GM21381 (cell line): ENCODE data around the gene LGALS1.

Experiments used
- ATAC-seq: cut with Tn5 transposase; IDR thresholded peaks from one replicate; pipeline ENCODE4 v1.9.1; 2021; ENCODE audit warnings: mild to moderate bottlenecking, moderate library complexity; ENCODE audit not compliant: unreplicated experiment

The LGALS1 gene

DNA sequence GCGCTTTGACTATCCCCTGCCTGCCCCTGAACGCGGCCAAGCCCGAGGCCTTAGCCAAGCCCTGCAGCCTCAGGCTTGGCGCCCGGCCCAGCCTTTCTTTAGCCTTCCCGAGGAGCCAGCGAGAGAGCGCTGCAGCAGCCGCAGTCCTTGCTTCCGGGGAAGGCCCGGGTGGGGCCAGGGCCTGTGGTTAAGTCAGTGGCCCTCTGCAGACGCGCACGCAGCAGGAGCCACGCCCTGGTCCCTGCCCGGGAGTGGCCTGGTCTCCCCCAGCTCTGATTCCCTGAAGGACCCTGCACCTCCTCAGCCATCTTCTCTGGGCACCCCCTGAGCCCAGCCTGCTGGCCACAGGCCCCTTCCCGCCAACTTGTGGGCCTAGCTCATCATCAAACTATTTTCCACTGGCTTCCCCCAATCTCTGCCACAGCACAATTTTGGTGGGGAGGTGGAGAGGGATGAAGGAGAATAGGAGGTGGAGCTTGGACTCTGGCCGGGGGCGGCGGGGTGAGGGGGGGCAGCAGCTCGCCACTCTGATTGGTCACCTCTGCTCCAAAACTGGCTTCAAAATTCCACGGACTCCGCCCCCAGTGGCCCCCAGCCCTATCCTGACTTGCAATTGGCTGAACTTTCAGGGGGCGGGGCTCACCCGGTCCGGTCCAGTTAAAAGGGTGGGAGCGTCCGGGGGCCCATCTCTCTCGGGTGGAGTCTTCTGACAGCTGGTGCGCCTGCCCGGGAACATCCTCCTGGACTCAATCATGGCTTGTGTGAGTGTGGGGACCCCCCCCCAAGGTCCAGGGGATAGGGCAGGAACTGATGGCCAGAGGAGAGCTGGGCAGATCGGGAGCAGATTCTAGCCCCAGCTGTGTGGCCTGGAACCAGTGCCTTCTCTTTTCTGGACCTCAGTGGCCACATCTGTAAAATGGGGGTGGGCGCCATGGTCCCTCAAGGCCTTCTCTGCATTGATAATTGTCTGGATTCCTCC is at the start of gene LGALS1:
LGALS1 (plus strand) TSS at position 686 of the 979 bp plus-strand sequence; CDS start at position 753, 67 bp downstream.
- ATAC-seq: peak; percentile 40

DNA sequence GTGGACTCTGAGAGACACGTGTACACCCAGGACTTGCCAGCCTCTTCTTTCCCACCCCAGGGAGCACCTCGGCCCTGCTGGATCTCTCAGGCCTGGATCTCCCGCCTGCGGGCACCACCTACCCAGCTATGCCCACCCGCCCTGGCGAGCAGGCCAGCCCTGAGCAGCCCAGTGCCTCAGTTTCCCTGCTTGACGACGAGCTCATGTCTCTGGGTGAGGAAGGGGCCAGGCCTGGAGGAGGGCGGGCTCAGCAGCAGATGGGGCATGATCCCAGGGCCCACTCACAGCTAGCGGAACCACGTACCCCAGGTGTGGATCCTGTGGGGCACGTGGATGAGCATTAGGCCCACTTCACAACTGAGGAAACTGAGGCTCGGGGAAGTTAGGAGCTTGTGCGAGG is 49.7 kb upstream of the LGALS1 start:
- ATAC-seq: no peak

DNA sequence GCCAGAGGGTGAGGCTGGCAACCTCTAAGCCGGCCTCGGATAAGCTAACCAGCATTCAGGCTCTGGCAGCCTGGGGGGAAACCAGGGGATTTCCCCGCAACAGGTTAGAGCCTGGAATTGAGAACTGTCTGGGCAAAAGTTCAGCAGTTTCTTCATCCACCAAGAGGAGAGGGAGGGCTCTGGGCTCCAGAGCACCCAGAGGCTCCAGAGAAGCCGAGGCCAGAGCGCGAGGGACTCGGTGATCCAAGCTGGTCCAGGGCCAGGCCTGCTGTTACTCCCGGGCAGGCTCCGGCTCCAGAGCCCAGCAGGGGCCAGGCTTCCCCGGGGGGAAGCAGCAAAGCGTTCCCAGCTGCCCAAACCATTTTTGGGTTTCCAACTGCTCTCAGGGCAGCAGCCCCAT is 49.3 kb upstream of the LGALS1 start:
- no peak for ATAC-seq

DNA sequence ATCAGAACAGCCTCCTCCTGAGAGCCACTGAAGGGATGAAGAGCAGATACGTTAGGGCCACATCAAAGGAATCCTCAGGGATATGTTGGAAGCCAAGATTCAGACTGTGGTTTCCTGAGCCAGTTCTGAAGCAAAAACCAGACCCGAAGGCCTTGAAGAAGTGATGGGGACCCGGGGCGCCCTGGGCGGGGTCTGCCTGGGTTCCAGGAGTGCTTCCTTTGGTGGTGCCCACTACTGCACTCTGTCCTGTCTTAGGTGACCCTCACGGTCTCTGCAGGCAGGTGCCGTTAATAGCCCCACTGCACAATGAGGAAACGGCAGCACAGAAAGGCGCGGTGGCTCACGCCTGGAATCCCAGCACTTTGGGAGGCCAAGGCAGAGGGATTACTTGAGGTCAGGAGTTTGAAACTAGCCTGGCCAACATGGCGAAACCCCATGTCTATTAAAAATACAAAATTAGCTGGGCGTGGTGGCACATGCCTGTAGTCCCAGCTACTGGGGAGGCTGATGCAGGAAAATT is 48.8 kb upstream of the LGALS1 start:
- ATAC-seq: no peak

DNA sequence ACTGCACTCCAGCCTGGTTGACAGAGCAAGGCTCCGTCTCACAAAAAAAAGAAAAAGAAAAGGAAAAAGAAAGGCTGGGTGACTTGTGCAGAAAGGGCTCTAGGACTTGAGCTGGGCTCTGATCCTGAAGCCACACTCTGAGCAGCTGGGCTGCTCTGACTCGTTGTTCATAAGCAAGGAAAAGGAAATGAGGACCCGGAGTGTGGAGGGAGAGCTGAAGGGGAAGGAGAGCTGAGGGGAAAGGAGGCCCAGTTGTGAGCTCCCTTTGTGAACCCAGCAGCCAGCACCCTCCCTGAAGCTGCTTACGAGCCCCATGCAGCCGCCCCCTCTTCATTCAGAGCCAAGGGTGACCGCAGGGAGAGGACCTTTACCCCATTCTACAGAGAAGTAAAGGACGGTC is 48.3 kb upstream of the LGALS1 start:
- ATAC-seq: no peak

DNA sequence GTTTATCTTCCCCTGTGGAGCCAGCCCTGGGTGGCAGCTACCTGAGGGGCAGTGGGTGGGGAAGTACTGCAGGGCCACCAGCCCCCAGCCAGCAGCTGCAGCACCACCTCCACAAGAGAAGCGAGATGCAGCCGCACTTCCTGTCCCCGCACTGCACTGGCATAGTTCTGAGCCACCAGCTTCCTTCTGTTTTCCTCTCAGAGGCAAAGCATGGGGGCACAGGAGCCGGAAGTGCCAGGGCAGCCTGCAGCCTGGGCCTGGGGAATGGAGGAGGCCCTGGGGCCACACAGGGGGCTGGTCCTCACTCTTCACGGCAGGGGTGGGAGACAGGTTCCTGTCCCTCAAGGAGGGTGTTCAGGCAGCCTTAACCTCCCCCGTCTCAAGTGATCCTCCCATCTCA is 47.9 kb upstream of the LGALS1 start:
- ATAC-seq: no peak

DNA sequence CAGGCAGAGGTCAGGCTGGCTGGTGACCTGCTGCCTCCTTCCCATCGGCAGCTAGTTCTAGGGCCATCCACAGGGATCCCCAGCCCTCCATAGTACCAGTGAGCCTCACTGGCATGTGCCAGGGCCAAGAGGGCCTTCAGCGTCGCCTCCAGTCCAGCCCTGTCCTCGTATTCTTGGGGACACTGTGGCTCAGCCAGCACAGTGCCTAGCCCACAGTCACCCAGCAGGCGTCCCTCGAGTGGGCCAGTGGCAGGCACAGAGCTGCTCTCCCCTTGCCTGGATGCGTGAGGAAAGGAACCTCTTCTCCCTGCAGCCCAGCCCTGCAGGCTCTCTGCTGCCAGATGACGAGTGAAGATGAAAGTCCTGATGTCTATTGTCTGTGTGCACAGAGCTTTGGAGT is 46.6 kb upstream of the LGALS1 start:
- no peak for ATAC-seq

DNA sequence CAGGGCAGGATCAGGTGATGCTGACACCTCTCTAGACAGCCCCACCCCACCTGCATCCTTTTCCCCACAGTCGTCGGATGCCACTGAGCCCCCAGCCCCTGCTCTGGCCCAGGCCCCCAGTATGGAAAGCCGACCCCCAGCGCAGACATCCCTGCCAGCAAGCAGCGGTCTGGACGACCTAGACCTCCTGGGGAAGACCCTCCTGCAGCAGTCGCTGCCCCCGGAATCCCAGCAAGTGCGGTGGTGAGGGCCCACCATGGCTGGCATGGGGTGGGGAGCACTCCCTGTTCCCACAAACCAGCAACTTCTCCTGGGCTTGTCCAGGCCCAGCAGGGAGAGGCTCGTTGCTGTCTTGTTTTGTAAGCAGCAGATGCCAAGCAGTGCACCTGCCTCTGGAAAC is 45.5 kb upstream of the LGALS1 start:
- ATAC-seq: no peak

DNA sequence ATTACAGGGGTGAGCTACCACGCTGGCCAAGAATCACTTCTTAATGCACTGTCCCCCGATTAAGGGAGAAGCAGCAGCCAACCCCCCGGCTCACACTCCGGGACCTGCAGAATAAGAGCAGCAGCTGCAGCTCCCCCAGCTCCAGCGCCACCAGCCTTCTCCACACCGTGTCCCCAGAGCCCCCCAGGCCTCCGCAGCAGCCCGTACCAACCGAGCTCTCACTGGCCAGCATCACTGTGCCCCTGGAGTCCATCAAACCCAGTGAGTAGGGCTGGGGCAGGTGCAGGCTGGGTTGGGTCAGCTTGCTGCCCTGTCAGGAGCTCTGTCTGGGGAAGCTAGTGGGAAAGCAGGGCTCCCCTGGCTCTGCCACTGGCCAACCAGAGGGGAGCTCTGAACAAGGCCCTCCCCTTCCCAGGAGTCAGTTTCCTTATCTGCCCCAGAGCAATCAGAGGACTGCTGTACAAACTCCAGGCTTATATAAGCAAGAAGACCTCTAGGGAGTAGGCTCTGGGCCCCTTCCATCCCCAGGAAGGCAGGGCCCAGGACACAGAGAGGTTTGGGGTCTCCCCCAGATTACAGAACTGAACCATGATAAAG is 44.5 kb upstream of the LGALS1 start:
- ATAC-seq: no peak

DNA sequence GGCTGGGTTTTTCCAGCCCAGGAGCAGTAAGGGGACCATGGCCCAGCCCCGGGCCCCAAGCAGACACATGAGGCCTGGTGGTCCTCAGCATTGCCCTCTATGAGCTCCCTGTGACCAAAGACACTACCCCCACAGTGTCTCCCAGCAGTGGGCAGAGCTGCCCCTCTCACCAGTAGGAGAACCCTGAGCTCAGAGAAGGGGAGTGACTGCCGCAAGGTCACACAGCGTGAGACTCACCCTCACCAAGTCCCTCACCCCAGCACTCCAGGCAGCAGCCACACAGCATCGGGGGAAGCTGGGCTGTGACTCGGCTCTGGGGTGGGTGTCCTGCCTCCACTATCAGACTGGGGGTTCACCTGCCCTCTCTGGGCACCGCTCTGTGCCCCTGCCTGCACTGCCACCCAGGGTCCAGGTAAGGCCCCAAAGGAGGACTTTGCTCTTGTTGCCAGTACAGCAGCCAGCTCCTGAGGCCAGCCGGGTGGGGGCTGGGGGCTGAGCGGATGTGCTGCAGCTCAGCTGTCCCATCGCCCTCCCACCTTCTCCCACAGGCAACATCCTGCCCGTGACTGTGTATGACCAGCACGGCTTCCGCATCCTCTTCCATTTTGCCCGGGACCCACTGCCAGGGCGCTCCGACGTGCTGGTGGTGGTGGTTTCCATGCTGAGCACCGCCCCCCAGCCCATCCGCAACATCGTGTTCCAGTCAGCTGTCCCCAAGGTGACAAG is 43.8 kb upstream of the LGALS1 start:
- no peak for ATAC-seq

DNA sequence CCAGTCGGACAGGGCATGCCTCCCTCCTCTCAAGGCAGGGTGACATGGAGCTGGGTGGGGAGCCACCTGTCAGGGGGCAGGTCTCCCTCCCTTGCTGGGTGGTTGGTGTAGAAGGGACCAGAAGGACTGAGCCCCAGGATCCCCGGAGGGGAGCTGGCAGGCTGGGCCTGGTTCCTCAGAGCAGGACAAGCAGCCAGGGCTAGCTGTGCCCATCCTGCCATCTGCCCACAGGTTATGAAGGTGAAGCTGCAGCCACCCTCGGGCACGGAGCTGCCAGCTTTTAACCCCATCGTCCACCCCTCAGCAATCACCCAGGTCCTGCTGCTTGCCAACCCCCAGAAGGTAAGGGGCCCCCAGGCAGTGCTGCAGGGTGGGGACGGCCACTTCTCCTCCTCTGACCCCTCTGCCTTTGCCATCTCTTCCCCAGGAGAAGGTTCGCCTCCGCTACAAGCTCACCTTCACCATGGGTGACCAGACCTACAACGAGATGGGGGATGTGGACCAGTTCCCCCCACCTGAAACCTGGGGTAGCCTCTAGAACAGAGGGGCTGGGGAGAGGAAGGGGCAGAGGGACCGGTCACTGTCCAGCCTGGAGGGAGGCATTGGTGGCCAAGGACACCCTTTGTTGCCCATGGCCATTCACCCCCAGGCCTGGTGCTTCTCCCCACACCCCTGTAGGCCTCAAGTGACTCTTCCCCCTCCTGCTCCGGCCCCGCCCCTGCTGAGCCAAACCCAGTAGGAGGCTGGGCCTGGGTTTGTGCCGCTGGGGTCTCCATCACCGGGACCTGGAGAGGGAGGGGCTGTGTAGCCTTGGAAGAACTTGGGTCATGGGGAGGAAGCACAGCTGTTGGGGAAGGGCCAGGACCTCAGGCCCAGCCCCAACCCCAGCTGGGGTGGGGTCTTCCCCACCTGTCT is 43.0 kb upstream of the LGALS1 start:
- ATAC-seq: no peak

DNA sequence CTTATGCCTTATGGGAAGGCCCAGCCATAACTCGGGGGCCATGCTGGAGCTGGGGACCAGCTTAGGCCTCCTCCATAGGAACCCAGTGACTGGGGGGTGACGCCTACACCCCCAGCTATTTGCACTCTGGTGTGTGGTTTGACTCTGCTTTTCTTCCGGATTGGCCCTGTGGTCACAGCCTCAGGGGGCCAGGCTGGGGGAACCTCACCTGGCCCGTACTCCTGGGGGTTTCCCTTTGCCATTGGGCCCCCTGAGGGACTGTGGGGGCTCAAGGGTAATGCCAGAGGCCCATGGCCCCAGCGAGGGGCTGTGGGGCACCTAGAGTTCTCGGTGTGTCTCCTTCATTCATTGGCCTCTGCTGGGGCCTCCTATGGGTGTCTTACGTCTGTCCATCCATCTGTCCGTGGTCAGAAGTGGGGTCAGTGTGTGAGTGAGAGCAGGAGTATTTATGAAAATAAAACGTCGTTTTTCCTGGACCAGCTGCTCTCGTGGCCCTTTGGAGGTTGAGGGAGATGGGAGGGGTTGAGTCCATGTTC is 42.3 kb upstream of the LGALS1 start:
- peak; percentile 54 for ATAC-seq

DNA sequence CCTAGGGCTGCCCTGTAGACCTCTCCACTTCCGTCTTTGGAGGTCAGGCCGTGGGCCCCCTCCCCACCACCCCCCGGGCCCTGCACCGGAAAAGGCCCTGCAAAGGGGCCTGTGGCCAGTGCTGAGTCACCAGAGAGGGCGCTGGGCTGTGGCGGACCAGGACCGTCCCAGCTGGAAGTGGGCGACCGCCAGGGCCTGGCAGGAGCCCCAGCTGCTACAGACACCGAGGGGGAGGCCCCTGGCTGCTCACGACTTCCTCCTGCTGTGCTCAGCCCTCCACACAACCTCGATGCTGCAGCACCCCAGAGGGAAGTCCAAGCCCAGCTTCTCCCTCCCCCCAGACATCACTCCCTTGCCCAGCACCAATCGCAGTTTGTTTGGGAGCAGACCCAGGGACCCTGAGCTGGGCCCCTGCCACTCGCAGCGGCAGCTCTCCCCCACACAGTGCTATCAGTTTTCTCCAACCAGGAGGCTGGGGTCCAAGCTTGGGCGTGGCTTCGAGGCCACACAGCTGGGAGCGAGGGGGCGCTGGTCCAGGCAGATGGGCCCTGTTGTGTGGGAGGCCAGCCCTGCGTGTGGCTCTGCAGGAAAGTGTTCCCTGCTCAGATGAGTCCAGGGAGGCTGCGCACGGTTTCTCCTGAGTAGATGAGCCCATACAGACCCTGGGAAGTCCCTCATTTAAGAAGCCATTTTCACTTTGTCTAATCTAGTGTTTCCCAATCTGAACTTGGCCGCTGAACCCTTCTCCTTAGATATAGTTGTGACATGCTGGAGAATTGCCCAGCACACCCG is 41.6 kb upstream of the LGALS1 start:
- ATAC-seq: peak; percentile 47

DNA sequence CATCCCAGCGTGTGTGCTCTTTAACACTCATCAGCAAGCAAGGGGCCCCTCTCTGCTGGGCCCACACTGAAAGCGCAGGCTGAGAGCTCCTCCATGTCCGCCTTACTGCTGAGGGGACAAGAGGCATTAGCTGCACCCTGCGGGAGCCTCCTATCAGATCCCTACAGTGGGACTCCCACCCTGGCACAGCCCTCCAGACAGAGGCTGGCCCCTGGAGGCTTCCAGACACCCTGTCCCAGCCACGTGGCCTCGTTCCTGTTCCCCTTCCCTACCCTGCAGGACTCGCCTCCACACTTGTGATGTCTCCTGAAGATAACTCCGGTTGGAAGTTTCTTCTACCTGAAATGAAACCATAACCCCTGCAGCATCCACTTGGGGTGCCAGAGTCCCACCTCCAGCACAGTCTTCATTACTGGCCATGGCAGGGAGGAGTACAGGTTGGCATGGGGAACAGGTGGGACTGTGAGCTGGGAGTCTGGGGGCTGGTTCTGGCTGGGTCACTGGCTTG is 41.0 kb upstream of the LGALS1 start:
- ATAC-seq: no peak

DNA sequence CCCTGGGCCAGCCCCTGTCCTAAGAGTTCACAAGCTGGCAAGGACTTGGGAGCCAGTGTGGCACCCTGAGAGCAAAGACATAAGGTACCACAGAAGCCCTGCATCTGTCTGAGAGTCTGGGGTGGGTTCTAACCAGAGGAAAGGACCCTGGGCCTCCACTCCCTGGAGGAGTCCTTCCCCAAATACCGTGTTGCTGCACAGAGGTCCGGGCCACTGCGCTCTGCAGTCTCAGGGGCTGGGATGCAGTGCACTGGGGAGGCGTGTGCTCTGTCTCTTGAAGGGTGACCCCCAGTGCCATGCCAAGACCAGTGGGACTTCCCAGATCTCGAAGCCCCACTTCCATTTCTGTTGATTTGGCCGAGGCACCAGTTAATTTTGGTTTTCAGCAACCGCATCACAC is 40.3 kb upstream of the LGALS1 start:
- no peak for ATAC-seq

DNA sequence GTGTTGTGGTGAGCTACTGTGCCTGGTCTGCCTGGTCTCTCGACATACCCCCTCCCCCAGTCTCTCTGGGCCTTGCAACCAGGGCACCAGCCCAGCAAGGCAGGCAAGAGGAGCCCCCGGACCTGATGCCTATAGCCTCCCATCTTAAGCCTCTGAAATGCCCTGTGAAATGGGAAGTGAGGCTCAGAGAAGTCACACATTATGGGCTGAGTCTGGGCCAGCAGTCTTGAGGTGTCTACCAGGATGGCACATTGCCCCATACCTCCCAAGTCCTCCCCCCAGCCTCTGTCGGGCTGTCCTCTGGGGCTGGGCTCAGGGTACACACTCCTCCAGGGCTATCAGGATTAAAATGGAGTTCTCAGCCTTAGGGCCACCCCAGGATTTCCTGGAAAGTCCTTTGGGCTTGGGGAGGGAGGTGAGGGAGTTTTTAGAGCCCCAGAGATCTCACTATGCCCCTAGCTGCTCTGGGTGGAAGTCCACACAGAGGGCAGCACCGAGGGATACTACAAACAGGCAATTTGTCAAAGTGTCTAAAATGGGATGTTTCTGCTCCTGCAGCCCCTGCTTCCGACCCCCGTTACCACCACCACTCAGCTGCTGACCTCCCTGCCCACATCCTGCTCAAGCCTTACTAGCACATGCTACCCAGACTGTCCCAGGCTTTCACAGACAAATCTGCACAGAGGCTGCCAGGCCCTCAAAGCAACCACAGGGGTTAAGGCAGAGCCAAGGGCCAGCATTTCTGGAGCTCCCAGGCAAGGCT is 39.1 kb upstream of the LGALS1 start:
- no peak for ATAC-seq

DNA sequence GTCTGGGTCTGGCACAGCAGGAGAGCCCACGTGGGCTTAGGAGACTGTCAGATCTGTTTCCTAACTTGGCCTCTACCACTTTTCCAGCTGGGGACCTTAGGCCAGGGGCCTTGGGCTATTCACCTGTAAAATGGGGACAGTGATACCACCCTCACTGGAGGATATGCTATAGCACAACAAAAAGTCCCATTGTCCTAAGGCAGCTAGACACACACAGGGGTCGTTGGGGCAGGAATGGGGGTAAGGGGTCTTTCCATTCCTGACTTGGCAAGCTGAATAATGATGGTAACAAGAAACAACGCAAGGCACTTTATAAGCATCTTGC is 38.5 kb upstream of the LGALS1 start:
- no peak for ATAC-seq

DNA sequence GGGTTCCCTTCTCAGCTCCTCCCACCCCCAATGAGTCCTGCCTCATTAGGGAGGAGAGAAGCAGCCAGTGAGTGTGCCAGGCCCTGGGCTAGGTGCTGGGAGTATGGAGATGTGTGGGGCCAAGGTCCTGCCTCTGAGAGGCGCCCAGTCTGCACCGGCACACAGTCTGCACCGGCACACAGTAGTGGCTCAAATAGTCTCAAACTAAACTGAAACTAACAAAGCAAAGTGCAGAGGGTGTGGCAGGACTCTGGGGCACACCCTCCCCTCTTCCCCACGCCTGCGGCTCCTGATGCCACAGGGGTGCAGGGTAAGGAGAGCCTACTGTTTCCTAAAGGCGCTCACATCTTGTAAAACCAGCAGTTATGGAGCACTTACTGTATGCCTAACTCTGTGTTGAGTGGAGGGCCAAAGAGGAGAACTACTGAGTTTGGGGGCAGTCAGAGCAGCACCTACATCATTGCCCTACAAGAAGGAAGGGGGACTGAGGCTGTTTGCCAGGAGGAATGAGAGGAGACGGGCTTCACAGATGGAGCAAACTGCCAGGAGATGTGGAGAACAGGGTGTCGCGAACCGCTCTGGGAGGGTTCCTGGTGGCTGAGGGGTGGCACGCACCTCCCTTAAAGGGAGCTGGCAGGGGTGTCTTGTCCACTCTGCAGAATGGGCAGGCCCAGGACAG is 36.9 kb upstream of the LGALS1 start:
- ATAC-seq: no peak
